Liver (tissue), 9 donors: ENCODE results near the gene YPEL2. TPM values are rescaled to one million over a fixed set of nuclear protein-coding genes. Genes with fewer than 3 reads are reported as not detected.

Source experiments
- DNase-seq: peaks from one replicate; pipeline ENCODE4 v3.0.0-alpha.2; 2017; ENCODE audit warnings: low spot score
- H3K27ac ChIP-seq, 2 donors: one replicate each; pipeline ENCODE4 v1.7.0; 2013; ENCODE audit warnings: inconsistent platforms in 2 of 2, low read length in 2 of 2, control low read depth in 1 of 2, low read depth in 1 of 2, mild to moderate bottlenecking in 1 of 2
- H3K27me3 ChIP-seq, 4 donors: one replicate each; pipeline versions ENCODE4 v1.6.1 to v1.7.0; 2013; ENCODE audit warnings: low read length in 3 of 4, inconsistent platforms in 1 of 4, mild to moderate bottlenecking in 1 of 4, moderate library complexity in 1 of 4; ENCODE audit not compliant: control insufficient read depth in 4 of 4, insufficient read depth in 4 of 4
- H3K36me3 ChIP-seq, 4 donors: one replicate each; pipeline versions ENCODE4 v1.6.1 to v1.7.0; 2013; ENCODE audit warnings: low read length in 3 of 4, mild to moderate bottlenecking in 3 of 4, low read depth in 1 of 4, moderate library complexity in 1 of 4; ENCODE audit not compliant: control insufficient read depth in 4 of 4, insufficient read depth in 3 of 4
- H3K4me1 ChIP-seq, 4 donors: one replicate each; pipeline versions ENCODE4 v1.6.1 to v1.7.0; 2013; ENCODE audit warnings: low read length in 3 of 4, mild to moderate bottlenecking in 3 of 4, moderate library complexity in 1 of 4; ENCODE audit not compliant: control insufficient read depth in 4 of 4, insufficient read depth in 4 of 4
- H3K4me3 ChIP-seq, 3 donors: one replicate each; pipeline versions ENCODE4 v1.6.1 to v1.7.0; 2013; ENCODE audit warnings: low read length in 3 of 3, control low read depth in 1 of 3, low read depth in 1 of 3, mild to moderate bottlenecking in 1 of 3
- H3K9ac ChIP-seq, 2 donors: one replicate each; pipeline ENCODE4 v1.7.0; 2013; ENCODE audit warnings: low read length in 2 of 2, mild to moderate bottlenecking in 2 of 2, moderate library complexity in 2 of 2, control low read depth in 1 of 2, low read depth in 1 of 2
- H3K9me3 ChIP-seq, 4 donors: one replicate each; pipeline versions ENCODE4 v1.6.1 to v1.7.0; 2013; ENCODE audit warnings: low read length in 3 of 4; ENCODE audit not compliant: control insufficient read depth in 4 of 4
- CTCF ChIP-seq: fragments of 150-350 bp; IDR thresholded peaks from 2 replicates; pipeline ENCODE4 v1.5.1; 2017; ENCODE audit warnings: improper control_type of control experiment, low read depth, low read length; ENCODE audit not compliant: missing input control
- EGR1 ChIP-seq, 2 donors: IDR thresholded peaks; 2 replicates each; pipeline ENCODE4 v1.6.1; 2016 to 2018; ENCODE audit warnings: antibody characterized with exemption in 2 of 2, low read depth in 2 of 2
- FOXA1 ChIP-seq: IDR thresholded peaks from 2 replicates; pipeline ENCODE4 v1.6.1; 2016; ENCODE audit warnings: antibody characterized with exemption
- FOXA2 ChIP-seq: IDR thresholded peaks from 2 replicates; pipeline ENCODE4 v1.6.1; 2016; ENCODE audit warnings: antibody characterized with exemption
- GABPA ChIP-seq, 2 donors: IDR thresholded peaks in 1 of 2; conservative IDR thresholded peaks in 1 of 2; 2 replicates each; pipeline ENCODE4 v1.6.1; 2016; ENCODE audit warnings: antibody characterized with exemption in 2 of 2, mild to moderate bottlenecking in 1 of 2, moderate library complexity in 1 of 2
- HNF4A ChIP-seq, 2 donors: conservative IDR thresholded peaks; 2 replicates each; pipeline ENCODE4 v1.6.1; 2016; ENCODE audit warnings: antibody characterized with exemption in 2 of 2, mild to moderate bottlenecking in 2 of 2
- HNF4G ChIP-seq: IDR thresholded peaks from 2 replicates; pipeline ENCODE4 v1.6.1; 2016; ENCODE audit warnings: antibody characterized with exemption
- JUND ChIP-seq, 2 donors: IDR thresholded peaks; 2 replicates each; pipeline ENCODE4 v1.6.1; 2016; ENCODE audit warnings: antibody characterized with exemption in 2 of 2
- MAX ChIP-seq: IDR thresholded peaks from 2 replicates; pipeline ENCODE4 v1.6.1; 2016; ENCODE audit warnings: antibody characterized with exemption
- NR2F2 ChIP-seq: IDR thresholded peaks from 2 replicates; pipeline ENCODE4 v1.6.1; 2016; ENCODE audit warnings: antibody characterized with exemption
- RAD21 ChIP-seq, 2 donors: IDR thresholded peaks; 2 replicates each; pipeline ENCODE4 v1.6.1; 2016; ENCODE audit warnings: antibody characterized with exemption in 2 of 2, mild to moderate bottlenecking in 2 of 2
- REST ChIP-seq: IDR thresholded peaks from 2 replicates; pipeline ENCODE4 v1.6.1; 2016; ENCODE audit warnings: antibody characterized with exemption, mild to moderate bottlenecking
- RXRA ChIP-seq, 2 donors: IDR thresholded peaks; 2 replicates each; pipeline ENCODE4 v1.6.1; 2017 to 2018; ENCODE audit warnings: antibody characterized with exemption in 2 of 2, mild to moderate bottlenecking in 1 of 2
- SP1 ChIP-seq: IDR thresholded peaks from 2 replicates; pipeline ENCODE4 v1.6.1; 2018; ENCODE audit warnings: antibody characterized with exemption, mild to moderate bottlenecking
- TAF1 ChIP-seq: conservative IDR thresholded peaks from 2 replicates; pipeline ENCODE4 v1.6.1; 2016; ENCODE audit warnings: antibody characterized with exemption, mild to moderate bottlenecking
- YY1 ChIP-seq: IDR thresholded peaks from 2 replicates; pipeline ENCODE4 v1.6.1; 2016; ENCODE audit warnings: antibody characterized with exemption, mild to moderate bottlenecking
- WGBS: extraction: QIAGEN DNeasy Blood & Tissue Kit; methylation state at CpG from one replicate; pipeline ENCODE4 v1.1.7; 2013; 5-methylcytosine and 5-hydroxymethylcytosine counted together
- polyA plus RNA-seq, 2 donors: library from polyadenylated mRNA; stranded (reverse) in 1 of 2; unstranded in 1 of 2; fragments of 200-250 nt in 1 of 2; fragments of >200 nt in 1 of 2; fragmentation: Nextera tagmentation in 1 of 2; extraction: Ambion mirVana in 1 of 2; gene quantifications; one replicate each; pipeline versions ENCODE4 v1.2.1 to v1.2.3, GENCODE V29; 2013 to 2015
- total RNA-seq, 2 donors: library from RNA; depleted of rRNA; stranded (reverse); fragments of >200 nt; gene quantifications; one replicate each; pipeline ENCODE4 v1.2.3, GENCODE V29; 2014
- donor health status: healthy.
- donor health status: healthy.
- donor health status: healthy.
- donor health status: healthy.
- donor health status: healthy.

The YPEL2 gene
- total and polyA plus RNA-seq, 4 donors = 4.2 to 23.8 (median 11.3) TPM

GRCh38 chr17:59399914-59400313 is 68.5 kb downstream of the YPEL2 start:
- H3K9ac ChIP-seq = no peak overlapping the region

GRCh38 chr17:59400858-59401257 is 69.4 kb downstream of the YPEL2 start:
- no peaks in the 10 kb centered on the region for H3K9me3 ChIP-seq
- no peaks in the 10 kb centered on the region for H3K27me3 ChIP-seq
- TF ChIP-seq MAX (no peak), EGR1 (IDR thresholded peaks at IDR 0.05; ENCODE audit: low read depth in 2 of 2) (no peak), CTCF (no peak), TAF1 (no peak)
- H3K27ac ChIP-seq = no peak overlapping the region
- H3K4me3 ChIP-seq = no peak overlapping the region
- no peak for DNase-seq
- H3K36me3 ChIP-seq = peaks cover 7 to 26% (median 15%) of the 10 kb centered on the region in 4 donors
- H3K9ac ChIP-seq = no peak overlapping the region
- H3K4me1 ChIP-seq = peaks cover 0 to 21% (median 16%) of the 10 kb centered on the region in 4 donors
- WGBS = 63% methylated on average over 5 of the region's 5 CpGs

More at GRCh38 chr17:59399914-59400313, 68.5 kb downstream of the YPEL2 start:
- Histone ChIP-seq H3K4me3 (no peak overlapping the region), H3K36me3 (peaks cover 7 to 31% (median 22%) of the 10 kb centered on the region in 4 donors), H3K27ac (no peak overlapping the region), H3K9me3 (no peaks in the 10 kb centered on the region), H3K27me3 (no peaks in the 10 kb centered on the region), H3K4me1 (peaks cover 0 to 21% (median 16%) of the 10 kb centered on the region in 4 donors)
- DNase-seq = no peak
- 47% methylated on average over 7 of the region's 7 CpGs for WGBS
- no peak for TF ChIP-seq CTCF
- no peak for TF ChIP-seq RAD21 (IDR thresholded peaks at IDR 0.05)
- TF ChIP-seq RXRA (IDR thresholded peaks at IDR 0.05) = no peak
- no peak for TF ChIP-seq SP1
- TF ChIP-seq HNF4G = no peak
- no peak for TF ChIP-seq YY1

- H3K27ac ChIP-seq = no peak overlapping the region
- H3K9me3 ChIP-seq = no peaks in the 10 kb centered on the region
- H3K36me3 ChIP-seq = peaks cover 7 to 30% (median 15%) of the 10 kb centered on the region in 4 donors
- 95% methylated on average over 3 of the region's 3 CpGs for WGBS
- peaks cover 0 to 21% (median 16%) of the 10 kb centered on the region in 4 donors for H3K4me1 ChIP-seq
- no peak overlapping the region for H3K9ac ChIP-seq
- H3K4me3 ChIP-seq = no peak overlapping the region
- no peak for DNase-seq
- H3K27me3 ChIP-seq = no peaks in the 10 kb centered on the region
- TF ChIP-seq CTCF = no peak
- no peak for TF ChIP-seq GABPA (IDR thresholded peaks at IDR 0.05 in 1 of 2, conservative IDR thresholded peaks at IDR 0.05 in 1 of 2)
- no peak for TF ChIP-seq SP1
- no peak for TF ChIP-seq EGR1 (IDR thresholded peaks at IDR 0.05; ENCODE audit: low read depth in 2 of 2)
- TF ChIP-seq JUND (IDR thresholded peaks at IDR 0.05) = no peak
- TF ChIP-seq HNF4G = no peak
- TF ChIP-seq FOXA1 = no peak
- TF ChIP-seq HNF4A (conservative IDR thresholded peaks at IDR 0.05) = no peak
- no peak for TF ChIP-seq NR2F2
- no peak for TF ChIP-seq TAF1
- no peak for TF ChIP-seq RAD21 (IDR thresholded peaks at IDR 0.05)
- no peak for TF ChIP-seq RXRA (IDR thresholded peaks at IDR 0.05)
- TF ChIP-seq REST = no peak
- no peak for TF ChIP-seq FOXA2
- TF ChIP-seq YY1 = no peak
Observed at GRCh38 chr17:59401274-59401673, 69.8 kb downstream of the YPEL2 start.
